GM19043 (cell line): Measurements from ENCODE around the gene RPS6KA5.
"Not testable (repeated sequence)": the region's sequence is repeated elsewhere in the genome, so short reads cannot be mapped to it uniquely, and the experiment has no call there.

Source experiments
- ATAC-seq: cut with Tn5 transposase; IDR thresholded peaks from one replicate; pipeline ENCODE4 v1.9.1; 2021; ENCODE audit warnings: low read depth; ENCODE audit not compliant: unreplicated experiment

Gene RPS6KA5

DNA sequence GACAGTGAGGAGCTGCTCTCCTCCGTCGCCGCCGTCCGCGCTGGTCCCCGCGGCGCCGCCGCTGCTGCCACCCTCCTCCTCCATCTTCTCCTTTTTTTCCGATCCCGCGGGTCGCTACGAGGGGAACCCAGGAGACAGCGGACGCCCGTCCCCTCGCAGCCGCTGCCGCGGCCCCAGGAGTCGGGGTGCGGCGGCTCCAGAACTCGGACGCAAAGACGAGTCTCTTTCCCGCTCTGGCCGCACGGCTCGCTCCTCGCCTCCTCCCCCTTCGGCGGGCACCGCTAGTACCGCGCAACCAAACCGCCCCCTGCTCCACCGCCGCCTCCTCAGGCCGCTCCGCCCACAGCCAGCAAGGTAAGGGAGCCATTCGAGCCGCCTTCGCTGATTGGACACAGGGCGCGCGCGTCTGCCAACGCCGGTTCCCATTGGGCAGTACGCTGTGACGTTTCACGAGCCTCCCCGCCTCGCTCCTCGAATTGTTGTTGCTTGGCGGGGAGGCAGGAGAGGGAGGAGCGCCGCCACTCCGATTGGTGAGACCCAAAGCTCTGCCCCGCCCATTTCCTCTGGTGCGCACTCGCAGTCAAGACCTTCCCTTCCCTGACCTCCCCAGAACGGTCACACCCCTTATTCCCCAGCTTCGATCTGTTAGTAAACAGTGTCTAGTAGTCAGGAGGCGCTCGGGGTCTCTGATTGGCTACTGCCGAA is at the start of gene RPS6KA5:
Gene RPS6KA5 (minus strand): TSS at position 291 of the 705 bp plus-strand sequence. CDS start 207 bp downstream, at position 84.
- ATAC-seq: peak; percentile 86

DNA sequence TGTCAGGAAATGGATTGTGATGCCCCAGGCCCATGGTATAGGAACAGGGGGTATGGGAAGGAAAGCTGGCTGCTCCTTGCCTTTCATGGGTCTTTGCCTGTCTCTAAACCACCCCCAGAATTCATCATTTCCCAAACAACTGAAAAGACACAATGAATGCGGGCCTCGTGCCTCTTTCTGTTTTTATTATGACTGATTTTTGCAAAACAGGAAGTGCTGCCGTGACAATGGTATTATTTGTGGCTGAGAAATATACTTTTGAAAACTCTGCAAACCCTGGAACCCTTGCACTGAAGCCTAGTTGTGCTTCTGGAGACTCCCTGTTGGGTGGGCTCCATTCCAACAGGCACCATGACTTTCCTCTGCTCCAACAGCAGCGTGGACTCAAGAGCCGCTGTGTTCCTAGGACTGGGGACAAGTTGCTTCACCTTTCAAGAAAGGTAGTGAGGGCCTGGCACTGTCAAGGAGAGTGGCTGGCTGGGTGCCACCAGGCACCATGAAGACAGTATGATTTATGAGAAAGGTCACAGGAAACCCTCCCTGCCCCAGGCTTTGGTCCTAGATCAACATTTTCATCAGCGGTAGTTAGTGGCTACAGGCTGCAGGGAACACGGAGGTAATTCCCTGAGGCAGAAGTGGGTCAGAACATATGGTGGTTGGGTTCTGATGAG is 48.6 kb upstream of the RPS6KA5 start:
- ATAC-seq: no peak

DNA sequence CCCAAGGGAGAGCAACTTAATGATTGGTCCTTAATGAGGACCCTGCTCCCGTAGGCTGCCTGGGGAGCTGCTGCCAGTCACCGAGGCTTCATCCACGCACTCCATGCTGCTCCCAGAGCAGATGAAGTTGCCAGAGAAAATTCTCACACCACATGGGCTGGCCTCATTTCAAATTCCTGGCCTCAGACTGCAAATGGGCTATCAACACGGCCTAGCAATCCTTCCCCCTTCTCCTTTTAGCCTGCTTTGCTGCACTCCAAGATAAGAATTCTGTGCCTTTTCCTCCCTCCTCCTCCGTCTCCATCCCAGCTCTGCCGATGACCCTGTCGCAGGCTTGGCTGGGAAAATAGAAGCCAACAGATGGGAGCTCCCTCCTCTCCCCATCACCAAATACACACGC is 42.7 kb upstream of the RPS6KA5 start:
- no peak for ATAC-seq

DNA sequence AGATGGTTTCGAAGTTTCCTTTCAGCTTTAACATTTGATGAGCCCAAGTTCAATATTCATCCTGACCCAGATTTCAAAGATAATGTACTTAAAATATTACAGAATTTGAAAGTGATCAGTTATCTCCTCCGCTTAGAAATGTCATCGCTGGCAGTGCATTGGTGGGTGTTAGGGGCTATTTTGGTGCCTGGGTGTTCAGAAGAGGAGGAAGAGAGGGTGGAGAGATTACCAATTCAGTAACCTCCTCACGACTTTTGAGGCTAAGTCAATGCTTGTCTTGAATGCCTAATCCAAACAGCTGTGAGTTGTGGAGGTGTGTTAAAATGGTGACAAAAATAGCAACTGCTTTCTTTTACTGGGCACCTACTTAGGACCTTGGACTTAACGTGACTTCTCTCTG is 39.7 kb upstream of the RPS6KA5 start:
- no peak for ATAC-seq

DNA sequence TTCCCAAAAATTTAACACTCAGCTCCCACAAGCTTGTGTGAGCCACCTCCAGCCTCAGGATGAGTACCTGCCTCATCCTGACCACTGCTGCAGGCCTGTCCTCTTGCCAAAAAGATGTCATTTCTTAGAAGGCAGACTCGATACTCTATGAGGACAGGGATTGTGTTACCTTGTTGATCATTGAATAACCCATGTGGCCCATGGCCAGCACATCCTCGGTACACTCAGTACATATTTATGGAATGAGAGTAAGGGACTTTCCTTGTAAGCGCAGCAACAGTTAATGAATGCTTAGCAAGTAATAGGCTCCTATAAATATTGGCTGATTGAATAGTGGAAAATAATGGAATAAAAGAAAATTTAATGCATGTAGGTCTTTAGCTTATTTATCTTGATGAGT is 38.1 kb upstream of the RPS6KA5 start:
- no peak for ATAC-seq

DNA sequence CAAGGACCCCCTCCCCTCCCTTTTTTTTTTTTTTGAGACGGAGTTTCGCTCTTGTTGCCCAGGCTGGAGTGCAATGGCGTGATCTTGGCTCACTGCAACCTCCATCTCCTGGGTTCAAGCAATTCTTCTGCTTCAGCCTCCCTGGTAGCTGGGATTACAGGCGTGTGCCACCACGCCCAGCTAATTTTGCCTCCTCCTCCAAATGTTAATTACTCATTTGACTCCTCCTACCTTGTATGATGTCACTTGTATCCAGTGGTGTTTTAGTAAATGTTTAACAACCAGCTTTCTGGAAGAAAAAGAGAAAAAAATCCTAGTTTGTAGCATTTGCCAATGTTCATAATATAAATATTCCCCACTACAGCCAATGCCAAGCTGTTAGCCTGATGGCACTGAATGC is 37.2 kb upstream of the RPS6KA5 start:
- ATAC-seq: not testable (repeated sequence)

DNA sequence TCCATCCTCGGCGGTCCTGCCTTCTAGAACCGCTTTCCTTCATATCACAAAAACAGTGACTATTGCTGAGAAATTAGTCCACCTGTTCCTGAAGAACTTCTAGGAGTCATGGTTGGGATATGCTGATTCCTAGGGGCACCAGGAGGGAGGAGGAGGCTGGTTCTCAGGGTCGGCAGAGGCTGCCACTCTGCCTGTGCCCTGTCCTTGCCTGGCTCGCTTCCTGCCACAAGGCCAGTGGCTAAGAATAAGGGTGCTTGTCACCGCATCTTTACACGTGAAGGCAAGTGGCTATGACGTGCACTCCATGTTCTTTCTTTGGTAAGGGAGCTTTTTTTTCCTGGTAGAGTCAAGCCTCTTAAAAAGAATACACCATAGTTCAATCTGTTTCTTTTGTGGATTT is 34.7 kb upstream of the RPS6KA5 start:
- no peak for ATAC-seq

DNA sequence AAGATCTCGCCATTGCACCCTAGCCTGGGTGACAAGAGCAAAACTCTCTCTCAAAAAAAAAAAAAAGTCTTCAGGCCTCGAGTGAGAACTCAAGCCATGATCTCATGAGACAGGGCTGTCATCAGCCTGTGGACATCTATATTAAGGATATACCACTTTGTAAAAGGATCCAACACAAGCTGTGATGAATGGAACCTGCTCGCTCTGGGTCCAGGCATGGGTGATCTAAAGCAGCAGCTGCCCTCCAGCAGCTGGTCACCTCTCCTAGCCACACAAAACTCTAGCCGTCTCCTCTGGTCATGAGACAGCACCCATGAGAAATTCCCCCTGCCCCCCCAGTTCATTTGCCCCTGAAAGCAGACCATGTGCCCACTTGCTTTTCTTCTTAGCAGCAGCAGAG is 34.3 kb upstream of the RPS6KA5 start:
- no peak for ATAC-seq

DNA sequence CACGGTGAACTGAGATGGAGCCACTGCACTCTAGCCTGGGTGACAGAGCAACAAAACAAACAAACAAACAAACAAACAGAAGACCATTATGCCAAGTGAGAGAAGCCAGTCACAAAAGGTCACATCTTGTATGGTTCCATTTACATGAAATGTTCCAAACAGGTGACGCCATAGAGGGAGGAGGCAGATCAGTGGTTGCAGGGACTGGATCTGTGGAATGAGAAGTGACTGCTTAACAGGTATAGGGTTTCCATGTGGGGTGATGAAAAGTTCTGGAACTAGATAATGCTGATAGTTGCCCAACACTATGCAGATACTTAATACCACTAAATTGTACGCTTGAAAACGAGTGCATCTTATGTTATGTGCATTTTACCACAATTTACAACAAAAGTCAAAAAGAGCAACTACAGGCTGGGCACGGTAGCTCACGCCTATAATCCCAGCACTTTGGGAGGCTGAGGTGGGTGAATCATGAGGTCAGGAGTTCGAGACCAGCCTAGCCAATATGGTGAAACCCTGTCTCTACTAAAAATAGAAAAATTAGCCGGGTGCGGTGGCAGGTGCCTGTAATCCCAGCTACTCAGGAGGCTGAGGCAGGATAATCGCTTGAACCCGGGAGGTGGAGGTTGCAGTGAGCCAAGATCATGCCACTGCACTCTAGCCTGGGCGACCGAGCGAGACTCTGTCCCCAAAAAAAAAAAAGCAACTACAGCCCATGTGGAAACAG is 33.5 kb upstream of the RPS6KA5 start:
- not testable (repeated sequence) for ATAC-seq

DNA sequence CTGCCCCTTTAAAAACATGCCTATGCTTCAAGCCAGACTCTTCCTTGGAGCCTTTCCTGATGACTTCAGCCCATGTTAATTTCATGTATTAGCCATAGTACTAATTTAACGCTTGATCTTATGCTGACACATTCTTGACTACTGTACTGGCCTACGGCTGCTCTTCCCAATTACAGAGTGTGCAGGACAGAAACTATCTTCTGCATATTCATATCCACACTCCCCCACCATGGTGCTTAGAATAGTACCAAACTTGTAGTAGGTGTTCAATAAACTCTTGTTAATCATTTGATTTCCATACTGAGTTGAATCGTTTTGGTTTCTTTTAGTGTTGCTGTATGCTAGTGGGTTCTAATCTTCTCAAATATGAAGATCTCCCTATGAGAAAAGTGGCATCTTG is 31.6 kb upstream of the RPS6KA5 start:
- no peak for ATAC-seq

DNA sequence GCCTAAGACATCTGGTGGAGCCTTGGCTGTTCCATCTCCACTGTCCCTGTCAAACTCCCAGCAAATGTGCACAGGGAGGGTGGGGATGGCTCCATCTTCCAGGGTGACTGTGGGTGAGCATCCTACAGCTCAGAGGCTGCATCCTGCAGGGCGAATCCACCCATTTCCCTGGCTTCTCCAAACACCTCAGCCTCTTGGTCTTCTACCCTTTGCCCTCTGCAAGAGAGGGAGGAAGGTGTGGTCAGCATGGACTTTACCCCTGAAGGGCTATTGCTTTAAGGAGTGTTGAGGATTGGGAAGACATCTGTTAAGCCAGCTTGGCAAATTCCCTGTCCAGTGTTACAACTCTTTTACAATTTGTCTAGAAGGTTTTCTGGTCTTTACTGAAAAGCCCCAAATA is 30.3 kb upstream of the RPS6KA5 start:
- ATAC-seq: no peak

DNA sequence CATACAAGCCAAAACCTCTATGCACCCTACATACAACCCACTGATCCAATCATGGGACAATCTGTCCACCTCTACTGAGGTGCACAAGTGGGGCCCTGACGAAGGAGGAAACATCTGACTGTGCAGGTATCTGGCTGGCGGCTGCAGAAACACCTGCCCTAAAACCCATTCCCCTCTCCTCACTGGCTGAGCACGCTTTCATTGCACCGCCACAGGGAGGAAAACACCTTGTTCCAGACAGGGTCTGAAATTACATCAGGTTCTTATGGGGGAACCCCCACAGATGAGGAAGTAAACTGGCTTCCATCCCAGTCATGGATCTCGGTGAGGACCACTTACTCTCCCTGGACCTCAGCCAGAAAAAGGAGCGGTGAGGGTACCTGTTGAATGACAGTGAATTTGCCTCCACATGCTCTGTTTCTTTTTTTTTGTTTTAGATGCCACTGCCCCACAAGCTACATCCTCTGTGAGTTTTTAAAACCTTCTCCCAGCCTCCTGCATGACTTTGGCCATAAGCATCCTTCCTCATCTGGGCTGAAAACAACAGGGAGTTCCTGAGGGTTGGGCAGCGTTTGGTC is 29.6 kb upstream of the RPS6KA5 start:
- ATAC-seq: no peak

DNA sequence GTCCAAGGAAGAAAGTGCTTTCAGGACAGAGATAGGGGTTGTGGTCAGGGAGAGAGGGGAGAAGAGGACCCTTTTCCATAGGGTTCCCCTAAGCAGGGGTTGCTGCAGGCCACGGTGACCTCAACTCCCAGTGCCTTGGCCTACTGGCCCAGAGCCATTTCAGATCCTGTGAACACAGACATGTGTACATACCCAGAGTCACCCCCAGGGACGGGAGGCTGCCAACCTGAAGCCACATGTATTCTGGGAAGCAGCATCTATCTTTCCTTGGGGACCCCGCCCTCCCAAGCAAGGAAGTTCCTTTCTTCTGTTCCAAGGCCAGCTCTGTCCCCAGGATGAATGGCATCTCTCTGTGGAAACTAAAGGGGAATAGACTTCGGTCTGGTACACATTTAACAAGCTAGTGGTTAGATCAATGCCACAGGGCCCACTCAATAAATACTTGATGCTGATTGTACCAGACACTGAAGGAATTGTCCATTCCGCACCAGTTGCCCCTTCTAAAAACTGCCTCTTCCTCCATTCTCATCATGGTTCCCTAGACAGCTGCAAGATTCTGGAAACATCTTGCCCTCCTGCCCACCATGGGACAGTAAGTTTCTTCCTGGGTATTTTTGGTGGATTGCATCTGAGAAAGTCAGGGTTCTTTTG is 28.3 kb upstream of the RPS6KA5 start:
- ATAC-seq: no peak

DNA sequence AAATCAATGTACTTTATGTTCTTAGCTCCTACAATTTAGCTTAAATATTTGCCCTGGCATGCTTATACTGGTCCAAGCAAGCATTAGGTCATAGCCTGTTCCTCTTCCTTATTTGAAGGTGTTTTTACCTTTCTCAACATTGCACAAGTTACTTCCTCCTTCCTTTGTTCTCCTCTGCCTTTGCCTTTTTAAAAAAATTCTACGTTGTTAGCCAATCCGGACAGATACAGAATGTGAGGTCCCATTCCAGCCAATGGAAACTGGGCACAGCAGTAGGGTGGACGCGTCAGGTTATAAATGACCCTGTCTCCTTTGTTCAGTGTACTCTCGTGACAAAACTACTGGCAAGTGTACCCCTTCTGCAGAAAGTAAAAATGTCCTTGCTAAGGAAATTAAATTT is 27.0 kb upstream of the RPS6KA5 start:
- ATAC-seq: not testable (repeated sequence)

DNA sequence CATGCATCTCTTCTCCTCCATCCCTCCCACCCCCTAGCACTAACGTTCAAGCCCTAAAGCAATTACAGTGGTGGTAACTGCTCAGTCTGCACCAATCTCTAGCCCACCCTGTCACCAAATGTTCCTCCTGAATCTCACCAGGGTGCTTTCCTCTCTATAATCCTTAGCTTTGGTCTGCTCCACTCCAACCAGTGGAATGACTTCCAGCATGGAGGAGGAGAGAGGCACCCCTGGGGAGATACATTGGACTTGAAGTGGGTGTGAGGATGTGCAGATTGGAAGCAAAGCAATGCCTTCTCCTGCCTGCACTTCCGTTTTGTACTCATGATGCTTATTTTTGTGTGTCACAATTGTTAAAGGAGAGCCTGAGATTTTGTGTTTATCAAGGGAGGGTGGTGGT is 24.1 kb upstream of the RPS6KA5 start:
- no peak for ATAC-seq

DNA sequence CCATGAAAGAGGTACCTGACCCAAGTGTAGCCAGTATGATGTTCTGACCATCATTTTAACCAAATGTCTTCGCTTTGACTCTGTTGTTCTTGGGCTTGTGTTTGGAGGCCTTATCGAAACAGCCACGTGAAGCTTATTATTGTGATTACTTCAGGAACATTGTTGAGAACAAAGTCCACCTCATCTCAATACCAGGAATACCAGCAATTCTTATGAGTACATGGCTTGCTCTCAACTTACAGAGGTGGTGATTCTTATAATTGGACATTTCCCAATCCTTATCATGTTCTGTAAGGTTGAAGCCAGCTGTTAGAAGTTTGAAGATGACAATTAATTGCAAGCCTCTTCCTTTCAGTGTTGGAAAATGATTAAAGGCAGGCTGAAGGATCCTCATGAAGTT is 21.8 kb upstream of the RPS6KA5 start:
- no peak for ATAC-seq

DNA sequence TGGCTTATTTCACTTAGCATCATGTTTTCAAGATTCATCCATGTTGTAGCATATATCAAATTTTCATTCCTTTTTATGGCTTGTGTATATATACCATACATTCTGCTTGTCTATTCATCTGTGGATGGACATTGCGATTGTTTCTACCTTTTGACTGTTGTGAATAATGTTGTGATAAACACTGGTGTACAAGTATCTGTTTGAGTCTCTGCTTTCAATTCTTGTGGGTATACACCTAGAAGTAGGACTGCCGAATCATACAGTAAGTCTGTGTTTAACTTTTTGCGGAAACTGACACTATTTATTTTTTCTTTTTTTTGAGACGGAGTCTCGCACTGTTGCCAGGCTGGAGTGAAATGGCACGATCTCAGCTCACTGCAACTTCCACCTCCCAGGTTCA is 19.6 kb upstream of the RPS6KA5 start:
- ATAC-seq: no peak

DNA sequence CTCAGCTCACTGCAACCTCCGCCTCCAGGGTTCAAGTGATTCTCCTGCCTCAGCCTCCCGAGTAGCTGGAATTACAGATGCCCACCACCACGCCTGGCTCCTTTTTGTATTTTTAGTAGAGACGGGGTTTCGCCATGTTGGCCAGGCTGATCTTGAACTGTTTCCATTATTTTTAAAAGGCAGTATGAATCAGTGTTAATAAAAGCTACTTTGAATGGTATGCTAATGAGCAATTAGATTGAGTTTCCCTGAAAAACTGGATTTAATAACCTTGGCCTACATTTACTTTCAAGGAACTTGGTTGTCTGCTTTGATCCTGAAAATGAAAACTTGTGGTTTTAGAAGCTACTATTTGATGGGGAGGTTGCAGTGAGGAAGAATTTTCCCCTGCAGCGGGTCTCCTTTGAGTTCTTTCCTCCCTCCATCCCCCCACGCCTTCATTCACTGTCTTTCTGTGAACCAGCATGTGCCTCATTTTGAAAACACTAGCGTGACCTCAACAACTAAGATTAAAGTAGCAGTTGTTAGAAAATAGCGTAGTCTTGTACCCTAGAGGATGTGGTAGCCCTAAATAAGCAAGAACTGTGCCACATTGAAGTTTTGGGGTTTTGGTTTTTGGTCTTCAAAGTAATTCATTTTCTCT is 17.8 kb upstream of the RPS6KA5 start:
- ATAC-seq: peak; percentile 66

DNA sequence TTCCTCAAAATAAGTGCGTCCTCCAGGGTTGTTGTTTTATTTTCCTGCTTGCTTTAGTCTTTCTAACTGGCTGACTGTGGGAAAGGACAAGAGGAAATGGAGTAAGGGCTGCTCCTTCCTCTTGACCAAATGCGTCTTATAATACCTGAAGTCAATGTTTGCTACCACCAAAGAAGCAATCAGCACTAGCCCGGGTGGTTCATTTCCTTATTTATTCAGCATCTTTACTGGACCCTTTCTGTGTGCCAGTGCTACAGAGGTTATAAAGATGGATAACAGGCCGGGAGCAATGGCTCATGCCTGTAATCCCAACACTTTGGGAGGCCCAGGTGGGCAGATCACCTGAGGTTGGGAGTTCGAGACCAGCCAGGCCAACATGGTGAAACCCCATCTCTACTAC is 15.1 kb upstream of the RPS6KA5 start:
- no peak for ATAC-seq

DNA sequence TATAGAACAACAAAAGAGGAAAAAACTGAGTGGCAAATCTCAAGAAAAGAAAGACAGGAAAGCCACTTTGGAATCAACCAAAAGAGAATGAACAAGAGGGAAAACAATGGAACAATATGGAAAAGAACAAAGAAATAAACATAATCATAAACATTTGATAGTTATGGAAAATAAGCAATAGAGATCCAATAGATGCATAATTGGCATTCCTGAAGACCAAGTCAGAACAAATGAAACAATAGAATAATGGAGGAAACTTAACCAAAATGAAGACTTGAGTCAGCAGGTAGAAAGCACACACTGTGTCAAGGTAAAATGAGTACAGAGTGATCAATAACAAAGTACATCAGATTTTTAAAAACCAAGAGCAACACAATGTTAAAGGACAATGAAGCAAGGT is 10.1 kb upstream of the RPS6KA5 start:
- no peak for ATAC-seq
